ENCODE measurements around the gene FOXN3.
A peak's percentile ranks its signal among the peaks of the same experiment; 100 is the strongest.

FOXN3 gene

DNA sequence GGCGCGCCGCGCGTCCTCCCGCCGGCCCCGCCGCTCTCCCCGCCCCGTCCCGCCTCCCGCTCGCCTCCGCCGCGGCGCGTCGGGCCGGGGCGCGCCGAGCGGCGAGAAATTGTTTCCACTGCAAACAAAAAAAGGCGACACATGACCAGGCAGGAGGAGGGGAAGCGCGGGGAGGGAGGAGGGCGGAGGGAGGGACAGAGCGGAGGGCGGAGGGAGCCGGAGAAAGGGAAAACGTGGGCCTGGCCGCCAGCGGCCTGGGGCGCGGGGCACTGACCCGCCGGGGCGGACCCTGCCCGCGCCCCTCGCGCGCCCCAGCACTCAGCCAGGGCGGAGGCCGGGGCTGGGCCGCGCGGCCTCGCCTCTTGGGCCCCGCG, at the start of gene FOXN3:
Gene FOXN3, minus strand, starts transcription at position 143 of the 374 bp plus-strand sequence. CDS start 4,757 bp downstream, outside the sequence.
- DNase-seq = peak; percentile 84

DNA sequence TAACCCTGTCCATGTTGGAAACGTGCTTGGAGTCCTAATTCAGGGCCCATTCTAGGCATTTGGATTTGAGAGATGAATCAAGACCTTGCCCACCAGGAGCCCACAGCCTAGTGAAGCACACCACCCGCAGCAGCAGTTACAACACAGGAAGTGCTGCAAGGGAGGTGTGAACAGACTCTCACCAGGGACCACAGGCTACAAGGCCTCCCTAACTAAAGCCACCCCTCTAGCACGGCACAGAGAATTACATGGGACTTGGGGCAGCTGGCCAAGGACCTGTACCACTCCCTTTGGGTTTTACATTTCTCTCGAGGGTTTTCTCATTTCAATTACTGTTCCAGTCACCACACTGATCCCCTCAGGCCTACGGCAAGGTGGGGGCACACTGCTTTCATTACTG, 49.5 kb upstream of the FOXN3 start:
- no peak for DNase-seq

- DNase-seq = no peak
These were observed 48.8 kb upstream of the FOXN3 start for GRCh38 chr14:89465876-89466275.

- no peak for DNase-seq
These were observed 44.2 kb upstream of the FOXN3 start for GRCh38 chr14:89461256-89461655.

DNA sequence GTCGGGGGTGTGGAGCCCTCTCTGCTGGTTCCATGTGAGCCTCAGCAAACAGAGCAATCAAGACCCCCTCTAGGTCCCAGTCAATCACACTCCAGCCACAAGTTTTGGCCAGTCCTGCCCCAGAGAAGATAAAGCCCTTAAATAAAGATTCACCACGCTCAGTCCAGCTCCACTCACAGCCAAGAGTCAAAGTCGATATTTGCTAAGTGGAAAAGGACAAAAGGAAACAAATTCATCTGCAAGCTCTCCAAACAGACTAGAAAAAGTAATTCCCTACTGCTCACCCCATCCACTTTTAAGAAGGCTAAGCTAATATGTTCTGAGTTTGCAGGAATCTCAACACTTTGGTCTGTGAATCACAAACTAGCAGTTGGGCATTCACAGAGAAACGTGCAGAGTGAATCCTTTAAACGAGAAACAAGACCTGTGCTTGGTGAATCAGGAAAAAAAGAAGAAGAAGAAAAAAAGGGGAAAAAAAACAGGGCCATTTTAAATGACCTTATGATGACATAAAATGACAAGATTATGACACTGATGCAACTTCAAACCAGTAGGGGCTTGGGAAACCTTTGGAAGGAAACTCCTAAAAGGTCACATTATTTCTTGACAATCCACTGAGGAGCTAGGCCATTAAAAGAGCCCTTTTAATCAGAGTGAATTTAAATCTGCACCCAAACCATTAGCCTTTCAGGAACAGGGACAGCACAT, 41.8 kb upstream of the FOXN3 start:
- no peak for DNase-seq

- no peak for DNase-seq
These were observed 40.0 kb upstream of the FOXN3 start for GRCh38 chr14:89457007-89457406.

- DNase-seq = no peak
These were observed 38.4 kb upstream of the FOXN3 start for GRCh38 chr14:89455412-89455811.

- DNase-seq = no peak
These were observed 38.0 kb upstream of the FOXN3 start for GRCh38 chr14:89454996-89455395.

GRCh38 chr14:89452281-89452680, 35.2 kb upstream of the FOXN3 start:
- DNase-seq = no peak

DNA sequence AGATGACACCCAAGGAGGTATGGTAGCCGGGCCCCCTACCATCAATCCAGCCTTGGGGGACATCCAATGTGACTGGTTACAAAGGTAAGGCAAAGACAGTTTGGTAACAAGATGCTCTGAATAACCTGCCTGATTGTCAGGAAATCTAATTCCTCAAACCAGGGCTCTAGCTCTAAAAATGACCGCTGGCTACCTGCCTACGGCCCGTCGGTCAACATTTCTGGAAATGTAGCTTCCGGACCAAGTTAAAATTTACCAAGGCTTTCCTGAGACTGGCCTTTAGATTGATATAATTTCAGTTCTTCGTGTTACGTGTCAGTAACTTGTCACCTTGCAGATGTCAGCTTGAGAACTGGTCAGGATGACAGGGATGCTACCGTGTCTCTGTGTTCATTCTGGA, 34.2 kb upstream of the FOXN3 start:
- DNase-seq = no peak

- DNase-seq = no peak
These were observed 30.3 kb upstream of the FOXN3 start for GRCh38 chr14:89447182-89447944.

DNA sequence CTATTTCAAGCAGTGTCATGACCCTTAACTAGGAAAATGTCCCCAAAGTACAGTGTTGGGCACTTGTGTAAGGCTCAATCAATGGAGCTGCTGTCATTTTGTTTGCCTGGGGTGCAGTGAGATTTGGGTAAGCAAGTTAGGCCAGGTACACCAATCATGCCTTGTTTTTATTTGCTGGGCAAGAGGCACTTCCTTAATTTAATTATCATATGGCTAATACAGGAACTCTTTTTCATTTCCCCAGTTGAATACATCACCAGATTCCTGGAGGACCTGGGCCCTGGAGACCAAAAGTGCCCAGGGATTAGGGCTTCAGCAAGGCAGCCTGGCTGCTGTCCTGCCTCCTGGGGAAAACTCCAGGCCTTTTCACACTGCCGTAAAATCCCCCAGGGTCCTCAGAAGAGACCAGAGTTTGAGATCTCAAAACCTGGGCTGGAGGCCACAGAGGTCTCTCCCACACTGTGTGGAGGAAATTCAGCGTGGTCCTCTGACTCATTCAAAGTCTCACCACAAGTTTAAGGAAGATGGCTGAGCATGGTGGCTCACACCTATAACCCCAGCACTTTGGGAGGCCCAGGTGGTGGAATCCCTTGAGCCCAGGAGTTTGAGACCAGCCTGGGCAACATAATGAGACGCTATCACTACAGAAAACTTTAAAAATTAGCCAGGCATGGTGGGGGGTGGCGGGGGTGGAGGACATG, 28.4 kb upstream of the FOXN3 start:
- DNase-seq = no peak

DNA sequence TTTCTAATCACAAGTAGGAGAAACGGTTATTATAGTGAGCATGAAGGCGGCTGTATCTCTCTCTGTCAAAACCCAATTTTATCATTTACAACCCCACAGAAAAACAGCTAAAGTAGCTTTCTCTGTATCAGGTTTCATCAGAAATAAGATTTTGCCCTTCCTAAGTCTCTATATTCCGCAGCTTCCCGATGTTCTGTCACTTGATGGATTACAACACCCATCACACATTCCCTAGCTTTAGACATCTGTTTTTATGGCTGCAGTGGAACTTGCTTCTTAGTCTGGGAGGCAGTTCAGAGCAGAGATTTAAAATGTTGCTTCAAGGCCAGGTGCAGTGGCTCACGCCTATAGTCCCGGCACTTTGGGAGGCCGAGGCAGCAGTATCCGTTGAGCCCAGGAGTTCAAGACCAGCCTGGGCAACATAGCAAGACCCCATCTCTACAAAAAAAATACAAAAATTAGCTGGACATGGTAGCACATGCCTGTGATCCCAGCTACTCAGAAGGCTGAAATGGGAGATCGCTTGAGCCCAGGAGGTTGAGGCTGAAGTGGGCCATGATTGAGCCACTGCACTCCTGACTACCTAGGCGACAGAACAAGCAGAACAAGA, 27.6 kb upstream of the FOXN3 start:
- DNase-seq = no peak

DNA sequence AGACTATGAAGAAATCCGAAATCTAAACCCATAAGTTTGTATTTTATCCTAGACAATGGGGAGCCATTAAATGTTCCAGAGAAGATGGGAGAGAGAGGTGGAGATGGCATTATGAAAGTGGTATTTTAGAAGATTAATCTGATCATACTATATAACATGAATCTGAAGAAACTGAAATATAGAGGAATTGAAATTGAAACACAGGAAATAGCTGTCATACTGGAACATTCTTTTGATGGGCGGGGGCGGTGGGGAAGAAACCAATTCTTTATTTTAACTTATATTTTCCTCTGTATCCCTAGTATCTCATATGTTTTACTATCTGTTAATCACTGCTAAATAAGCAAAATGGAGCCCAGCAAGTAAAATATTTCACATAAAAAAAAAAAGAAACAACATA, 27.0 kb upstream of the FOXN3 start:
- no peak for DNase-seq

GRCh38 chr14:89443042-89443629, 26.1 kb upstream of the FOXN3 start:
- DNase-seq = no peak

DNA sequence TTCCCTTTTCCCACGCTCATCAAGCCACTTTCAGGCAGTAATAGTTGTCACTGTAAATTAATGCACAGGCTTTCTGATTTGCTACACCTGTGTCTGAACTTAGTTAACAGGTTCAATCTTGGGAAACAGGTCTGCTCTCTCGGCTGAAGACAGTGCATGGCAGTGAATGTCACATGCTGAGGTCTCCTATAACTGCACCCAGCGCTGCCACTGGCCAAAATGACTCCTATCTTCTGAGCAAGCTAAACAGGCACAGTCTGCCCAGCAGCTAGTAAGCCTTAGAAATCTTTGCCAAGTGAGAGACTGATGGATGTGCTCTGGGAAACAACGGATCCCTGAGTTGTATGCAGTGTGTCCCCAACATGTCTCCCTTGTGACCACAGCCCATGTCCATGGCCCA, 25.2 kb upstream of the FOXN3 start:
- DNase-seq = no peak

DNA sequence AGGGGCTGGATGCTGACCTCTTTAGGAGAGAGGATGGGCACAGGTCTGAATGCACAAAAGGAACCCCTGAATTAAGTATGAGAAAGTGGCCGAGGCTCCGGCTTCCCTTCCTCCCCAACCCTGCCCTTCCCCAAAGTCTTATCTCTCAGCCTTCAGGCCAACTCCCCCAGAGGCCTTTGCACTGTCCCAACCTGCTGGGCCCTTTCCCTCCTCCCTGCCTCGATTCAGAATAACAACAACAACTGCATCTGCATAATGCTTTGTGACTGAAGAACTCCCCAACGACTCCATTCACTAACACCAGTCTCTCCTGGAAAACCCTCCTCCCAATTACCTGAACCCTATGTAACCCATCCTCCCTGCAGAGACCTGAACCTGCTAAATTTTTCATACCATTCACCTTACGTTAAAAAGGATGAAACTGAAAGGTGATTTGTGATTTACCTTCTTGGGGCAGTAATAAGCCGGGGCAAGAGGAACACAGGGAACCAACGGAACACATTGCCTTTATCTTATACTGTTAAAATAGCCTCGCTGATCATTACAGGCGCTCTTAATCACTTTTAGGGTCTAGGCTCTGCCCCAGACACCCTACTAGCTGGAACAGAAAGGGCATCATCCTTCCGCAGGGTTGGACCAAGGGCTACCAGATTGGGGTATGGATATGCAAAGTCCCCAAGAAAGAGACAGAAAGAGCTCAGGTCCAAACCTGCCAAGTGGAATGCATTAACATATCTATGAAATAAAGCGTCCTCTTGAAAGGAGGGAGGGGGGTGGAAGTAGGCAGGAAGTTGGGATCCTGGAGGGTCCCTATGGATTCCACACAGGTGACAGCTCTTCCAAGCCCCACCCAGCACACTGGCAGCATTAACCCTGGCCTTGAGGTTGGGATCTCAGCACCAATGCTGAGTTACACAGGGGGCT, 24.2 kb upstream of the FOXN3 start:
- DNase-seq = no peak

DNA sequence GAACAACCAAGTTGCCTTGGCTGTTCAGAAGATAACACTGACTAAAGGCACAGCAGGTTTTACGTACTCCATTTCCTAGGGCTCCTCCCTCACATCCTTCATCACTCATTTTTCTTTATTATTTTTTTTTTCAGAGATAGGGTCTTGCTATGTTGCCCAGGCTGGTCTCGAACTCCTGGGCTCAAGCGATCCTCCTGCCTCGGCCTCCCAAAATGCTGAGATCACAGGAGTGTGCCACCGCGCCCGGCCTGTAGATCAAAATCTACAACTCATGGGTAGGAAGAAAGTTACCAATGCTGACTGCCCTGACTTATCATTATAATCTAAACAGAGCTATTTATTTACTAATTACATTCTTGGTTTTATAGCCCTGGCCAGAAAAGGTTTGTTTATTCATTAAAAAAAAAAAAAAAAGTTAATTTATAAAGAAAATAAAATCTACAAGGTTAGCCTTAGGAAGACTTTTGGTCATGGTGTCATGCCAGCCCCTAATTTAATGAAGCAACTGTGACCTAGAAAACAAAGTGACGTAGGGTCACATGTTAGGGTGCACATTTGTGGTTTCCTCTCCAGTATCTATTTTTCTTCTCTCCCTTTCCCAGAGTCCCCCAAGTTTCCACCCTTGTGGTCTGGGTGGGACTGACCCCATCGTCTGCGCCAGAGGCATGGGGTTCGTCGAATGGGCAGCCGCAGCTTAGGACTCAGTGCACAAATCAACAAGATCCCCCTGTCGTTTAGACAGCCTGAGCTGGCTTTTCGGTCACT, 19.0 kb upstream of the FOXN3 start:
- DNase-seq = no peak

- DNase-seq = no peak
These were observed 18.5 kb upstream of the FOXN3 start for GRCh38 chr14:89435492-89435891.

- DNase-seq = no peak
These were observed 15.2 kb upstream of the FOXN3 start for GRCh38 chr14:89432226-89432625.
